ENCODE data around the gene CDC25A.

DNA sequence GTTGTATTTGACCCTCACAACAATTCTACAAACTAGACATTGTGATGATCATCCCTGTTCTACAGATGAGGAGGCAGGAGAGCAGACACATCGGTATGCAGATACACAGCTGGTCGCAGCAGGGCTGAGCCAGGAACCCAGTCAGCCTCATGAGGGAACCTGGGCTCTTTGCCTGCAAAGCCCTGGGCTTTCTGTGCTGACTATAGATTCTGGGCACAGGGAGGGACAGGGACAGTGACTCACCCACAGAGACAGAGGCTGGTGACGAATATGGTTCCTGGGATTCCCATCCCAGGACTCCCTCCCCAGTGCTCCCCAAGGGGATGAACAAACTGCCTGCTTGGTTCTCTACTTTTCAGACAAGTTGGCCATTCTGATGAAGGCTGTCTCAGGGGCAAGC is 31.3 kb upstream of the CDC25A start:
- TF ChIP-seq, protein P1, sequence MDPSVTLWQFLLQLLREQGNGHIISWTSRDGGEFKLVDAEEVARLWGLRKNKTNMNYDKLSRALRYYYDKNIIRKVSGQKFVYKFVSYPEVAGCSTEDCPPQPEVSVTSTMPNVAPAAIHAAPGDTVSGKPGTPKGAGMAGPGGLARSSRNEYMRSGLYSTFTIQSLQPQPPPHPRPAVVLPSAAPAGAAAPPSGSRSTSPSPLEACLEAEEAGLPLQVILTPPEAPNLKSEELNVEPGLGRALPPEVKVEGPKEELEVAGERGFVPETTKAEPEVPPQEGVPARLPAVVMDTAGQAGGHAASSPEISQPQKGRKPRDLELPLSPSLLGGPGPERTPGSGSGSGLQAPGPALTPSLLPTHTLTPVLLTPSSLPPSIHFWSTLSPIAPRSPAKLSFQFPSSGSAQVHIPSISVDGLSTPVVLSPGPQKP (IDR thresholded peaks at IDR 0.05; ENCODE audit: low read depth, low read length): no peak
- no peak for TF ChIP-seq ZSCAN20 (CRISPR knock-in tag; IDR thresholded peaks at IDR 0.05)
- TF ChIP-seq KDM5A (IDR thresholded peaks at IDR 0.05): no peak
- TF ChIP-seq CTCF (IDR thresholded peaks at IDR 0.05): no peak
- TF ChIP-seq FOSL2 (IDR thresholded peaks at IDR 0.05): no peak
- TF ChIP-seq FOSL2 (CRISPR knock-in tag; IDR thresholded peaks at IDR 0.05): no peak
- TF ChIP-seq RCOR1 (IDR thresholded peaks at IDR 0.05; ENCODE audit: low read depth, low read length): no peak
- TF ChIP-seq ESRRA (IDR thresholded peaks at IDR 0.05; ENCODE audit: borderline replicate concordance, low read length): no peak
